AG08396 (cell line): ENCODE measurements around the gene OR2H1.

ENCODE experiments used
- DNase-seq: peaks from one replicate; pipeline ENCODE4 v3.0.0; 2012; ENCODE audit warnings: low spot score, mixed read lengths

OR2H1 gene

GRCh38 chr6:29510746-29511300 is 53.9 kb downstream of the OR2H1 start:
- no peak for DNase-seq
